ENCODE measurements around the gene TES.

Gene TES

GRCh38 chr7:116228241-116228640 lies 17.9 kb downstream of the TES start:
- no peak overlapping the region for H3K27ac ChIP-seq (replicated peaks)
- no peak for TF ChIP-seq SPI1 (IDR thresholded peaks at IDR 0.05; ENCODE audit: borderline replicate concordance, low read depth)
- TF ChIP-seq POLR2AphosphoS5 (IDR thresholded peaks at IDR 0.05; ENCODE audit: low read depth): no peak
- TF ChIP-seq GABPA (IDR thresholded peaks at IDR 0.05; ENCODE audit: low read depth): no peak
- no peak for TF ChIP-seq REST (IDR thresholded peaks at IDR 0.05; ENCODE audit: insufficient replicate concordance, low read depth)
- TF ChIP-seq CTCF (IDR thresholded peaks at IDR 0.05; ENCODE audit: insufficient read depth, low read length): no peak
- H3K27me3 ChIP-seq (ENCODE audit: insufficient read depth, poor library complexity, severe bottlenecking): no peaks in the 10 kb centered on the region
- no peak for DNase-seq (ENCODE audit: low read depth in 1 of 2, low spot score in 1 of 2)
- no peak overlapping the region for H3K4me3 ChIP-seq (replicated peaks; ENCODE audit: insufficient read depth, low read length)

- no peak overlapping the region for H3K4me3 ChIP-seq (replicated peaks; ENCODE audit: insufficient read depth, low read length)
- TF ChIP-seq GABPA (IDR thresholded peaks at IDR 0.05; ENCODE audit: low read depth) (no peak), POLR2AphosphoS5 (IDR thresholded peaks at IDR 0.05; ENCODE audit: low read depth) (no peak), REST (IDR thresholded peaks at IDR 0.05; ENCODE audit: insufficient replicate concordance, low read depth) (no peak), CTCF (IDR thresholded peaks at IDR 0.05; ENCODE audit: insufficient read depth, low read length) (no peak)
- H3K27me3 ChIP-seq (ENCODE audit: insufficient read depth, poor library complexity, severe bottlenecking): no peaks in the 10 kb centered on the region
- H3K27ac ChIP-seq (replicated peaks): no peak overlapping the region
- no peak for DNase-seq (ENCODE audit: low read depth in 1 of 2, low spot score in 1 of 2)
Measured at GRCh38 chr7:116229366-116229765, 19.0 kb downstream of the TES start.

- Histone ChIP-seq H3K27ac (replicated peaks) (no peak overlapping the region), H3K4me3 (replicated peaks; ENCODE audit: insufficient read depth, low read length) (no peak overlapping the region), H3K27me3 (ENCODE audit: insufficient read depth, poor library complexity, severe bottlenecking) (no peaks in the 10 kb centered on the region)
- no peak for TF ChIP-seq REST (IDR thresholded peaks at IDR 0.05; ENCODE audit: insufficient replicate concordance, low read depth)
- TF ChIP-seq CTCF (IDR thresholded peaks at IDR 0.05; ENCODE audit: insufficient read depth, low read length): no peak
- TF ChIP-seq SPI1 (IDR thresholded peaks at IDR 0.05; ENCODE audit: borderline replicate concordance, low read depth): no peak
- no peak for TF ChIP-seq GABPA (IDR thresholded peaks at IDR 0.05; ENCODE audit: low read depth)
- TF ChIP-seq POLR2AphosphoS5 (IDR thresholded peaks at IDR 0.05; ENCODE audit: low read depth): no peak
- no peak for DNase-seq (ENCODE audit: low read depth in 1 of 2, low spot score in 1 of 2)
Measured at GRCh38 chr7:116230191-116231005, 20.1 kb downstream of the TES start.
